IPS-18c (cell line): ENCODE data around the gene SLC22A8.
"Not testable (repeated sequence)": the region's sequence is repeated elsewhere in the genome, so short reads cannot be mapped to it uniquely, and the experiment has no call there.

Experiments used
- H3K4me3 ChIP-seq: 2 replicates; pipeline ENCODE4 v1.7.0; 2013; ENCODE audit warnings: low read depth, mild to moderate bottlenecking, low read length, moderate library complexity; ENCODE audit not compliant: insufficient read depth
- H3K9me3 ChIP-seq: one replicate; pipeline ENCODE4 v1.6.1; 2013; ENCODE audit warnings: mild to moderate bottlenecking, low read length, moderate library complexity; ENCODE audit not compliant: control insufficient read depth, insufficient read depth

SLC22A8 gene

GRCh38 chr11:62958547-62959421 is 56.9 kb downstream of the SLC22A8 start:
- Histone ChIP-seq H3K4me3 (no peak overlapping the region), H3K9me3 (no peaks in the 10 kb centered on the region)

GRCh38 chr11:62957147-62957546 is 58.5 kb downstream of the SLC22A8 start:
- no peaks in the 10 kb centered on the region for H3K9me3 ChIP-seq
- no peak overlapping the region for H3K4me3 ChIP-seq

GRCh38 chr11:62954478-62954877 is 61.2 kb downstream of the SLC22A8 start:
- H3K9me3 ChIP-seq = peaks cover 3% of the 10 kb centered on the region
- no peak overlapping the region for H3K4me3 ChIP-seq

- Histone ChIP-seq H3K9me3 (peaks cover 3% of the 10 kb centered on the region), H3K4me3 (no peak overlapping the region)
Observed at GRCh38 chr11:62953811-62954210, 61.8 kb downstream of the SLC22A8 start.

GRCh38 chr11:62948765-62949320 is 66.8 kb downstream of the SLC22A8 start:
- Histone ChIP-seq H3K4me3 (no peak overlapping the region), H3K9me3 (peaks cover 3% of the 10 kb centered on the region)

- H3K4me3 ChIP-seq, H3K9me3 ChIP-seq: not testable (repeated sequence)
Observed at GRCh38 chr11:62945538-62945937, 70.1 kb downstream of the SLC22A8 start.
